ENCODE results near the gene SLC26A3.

The SLC26A3 gene

DNA sequence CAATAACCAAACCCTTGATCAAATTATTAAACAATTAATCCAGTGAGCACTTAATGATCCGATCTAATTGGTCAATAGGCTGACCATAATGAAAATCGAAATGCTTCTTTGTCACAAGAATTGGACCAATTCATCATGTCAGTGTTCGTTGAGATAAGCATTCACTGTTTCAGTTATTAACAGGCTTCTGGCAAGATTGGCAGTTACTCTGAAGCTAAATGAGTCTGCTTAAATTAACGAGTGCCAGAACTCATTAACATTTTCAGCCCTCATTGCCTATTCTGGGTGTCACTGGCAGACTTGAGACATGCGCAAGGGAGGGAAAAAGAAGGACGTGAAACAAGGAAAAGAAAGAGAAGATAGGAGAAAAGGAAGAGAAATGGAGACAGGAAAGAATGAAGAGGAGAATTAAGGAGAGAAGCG is 30.7 kb upstream of the SLC26A3 start:
- TF ChIP-seq, protein P1, sequence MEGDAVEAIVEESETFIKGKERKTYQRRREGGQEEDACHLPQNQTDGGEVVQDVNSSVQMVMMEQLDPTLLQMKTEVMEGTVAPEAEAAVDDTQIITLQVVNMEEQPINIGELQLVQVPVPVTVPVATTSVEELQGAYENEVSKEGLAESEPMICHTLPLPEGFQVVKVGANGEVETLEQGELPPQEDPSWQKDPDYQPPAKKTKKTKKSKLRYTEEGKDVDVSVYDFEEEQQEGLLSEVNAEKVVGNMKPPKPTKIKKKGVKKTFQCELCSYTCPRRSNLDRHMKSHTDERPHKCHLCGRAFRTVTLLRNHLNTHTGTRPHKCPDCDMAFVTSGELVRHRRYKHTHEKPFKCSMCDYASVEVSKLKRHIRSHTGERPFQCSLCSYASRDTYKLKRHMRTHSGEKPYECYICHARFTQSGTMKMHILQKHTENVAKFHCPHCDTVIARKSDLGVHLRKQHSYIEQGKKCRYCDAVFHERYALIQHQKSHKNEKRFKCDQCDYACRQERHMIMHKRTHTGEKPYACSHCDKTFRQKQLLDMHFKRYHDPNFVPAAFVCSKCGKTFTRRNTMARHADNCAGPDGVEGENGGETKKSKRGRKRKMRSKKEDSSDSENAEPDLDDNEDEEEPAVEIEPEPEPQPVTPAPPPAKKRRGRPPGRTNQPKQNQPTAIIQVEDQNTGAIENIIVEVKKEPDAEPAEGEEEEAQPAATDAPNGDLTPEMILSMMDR (IDR thresholded peaks at IDR 0.05; ENCODE audit: low read depth, low read length): no peak
- no peak overlapping the region for H3K4me3 ChIP-seq (ENCODE audit: low read depth, low read length)

DNA sequence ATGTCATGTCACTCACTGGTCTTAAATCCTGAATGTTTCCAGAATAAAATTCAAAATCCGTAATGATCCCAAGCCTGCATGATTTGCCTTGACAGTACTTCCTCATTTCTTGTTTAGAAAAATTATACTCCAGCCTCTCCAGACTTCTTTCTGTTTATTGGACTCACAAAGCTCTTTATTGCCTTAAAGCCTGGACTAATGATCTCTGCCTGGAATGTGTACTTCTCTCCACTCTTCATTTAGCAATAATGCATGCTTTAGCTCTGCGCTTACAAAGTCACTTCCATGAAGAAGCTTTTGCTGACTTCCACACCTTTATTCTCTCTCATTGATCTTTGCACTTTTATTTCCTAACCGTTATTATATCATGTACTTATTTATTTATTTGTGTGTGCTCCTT is 27.4 kb upstream of the SLC26A3 start:
- TF ChIP-seq, protein P1 (IDR thresholded peaks at IDR 0.05; ENCODE audit: low read depth, low read length): no peak
- no peak overlapping the region for H3K4me3 ChIP-seq (ENCODE audit: low read depth, low read length)

DNA sequence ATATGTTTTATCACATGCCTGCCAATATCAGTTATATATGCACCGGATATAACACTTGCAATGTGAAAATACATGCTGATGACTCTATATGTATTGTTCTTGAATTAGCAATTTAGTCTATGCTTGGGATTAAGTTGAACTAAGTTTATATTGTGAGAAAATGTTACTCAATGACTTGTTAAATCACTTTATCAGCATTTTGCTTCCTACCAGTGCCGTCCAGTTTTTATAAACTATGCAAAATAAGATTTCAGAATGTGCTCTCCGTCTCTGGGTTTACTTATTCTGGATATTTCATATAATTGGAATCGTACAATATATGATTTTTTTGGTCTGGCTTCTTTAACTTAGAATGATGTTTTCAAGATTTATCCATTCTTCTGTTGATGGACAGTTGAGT is 25.5 kb upstream of the SLC26A3 start:
- TF ChIP-seq, protein P1 (IDR thresholded peaks at IDR 0.05; ENCODE audit: low read depth, low read length): no peak
- H3K4me3 ChIP-seq (ENCODE audit: low read depth, low read length): no peak overlapping the region

DNA sequence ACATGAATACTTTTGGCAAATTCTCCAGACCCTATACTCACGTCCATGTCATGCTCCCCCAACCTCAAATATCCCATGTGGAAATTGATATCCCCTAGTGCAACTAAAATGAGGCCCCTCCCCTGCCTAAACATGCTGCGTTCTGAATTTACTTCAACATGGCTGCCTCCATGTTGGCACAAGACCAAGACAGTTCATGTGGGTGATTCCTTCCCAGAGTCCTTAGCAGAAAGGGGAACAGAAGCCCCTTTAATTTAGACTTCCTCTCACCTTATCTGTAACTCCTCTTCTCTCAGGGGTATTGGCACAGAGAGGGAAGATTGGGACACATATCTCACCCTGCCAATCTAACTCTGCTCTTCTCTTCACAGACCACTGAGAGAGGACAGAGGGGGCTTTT is 24.5 kb upstream of the SLC26A3 start:
- H3K4me3 ChIP-seq (ENCODE audit: low read depth, low read length): no peak overlapping the region

DNA sequence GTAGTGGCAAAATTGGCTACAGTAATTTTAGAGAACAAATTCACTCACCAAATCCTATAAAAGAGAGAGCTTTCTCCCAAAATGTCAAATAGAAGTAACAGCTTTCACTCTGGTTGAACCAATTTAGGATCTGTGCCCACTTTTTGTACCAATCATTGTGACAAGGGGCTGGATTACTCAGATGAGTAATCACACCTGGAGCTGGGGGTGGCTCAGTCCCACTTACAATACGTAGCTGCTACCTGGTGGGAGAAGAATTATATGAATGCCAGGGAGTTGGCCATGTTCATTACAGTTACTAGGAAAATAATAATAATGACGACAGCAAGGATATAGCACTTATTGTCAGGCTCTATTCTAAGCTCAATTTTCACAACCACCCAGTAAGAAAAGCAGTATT is 23.4 kb upstream of the SLC26A3 start:
- TF ChIP-seq, protein P1 (IDR thresholded peaks at IDR 0.05; ENCODE audit: low read depth, low read length): no peak
- no peak overlapping the region for H3K4me3 ChIP-seq (ENCODE audit: low read depth, low read length)

More for the DNA sequence above, 24.5 kb upstream of the SLC26A3 start:
- TF ChIP-seq, protein P1 (IDR thresholded peaks at IDR 0.05; ENCODE audit: low read depth, low read length): no peak

DNA sequence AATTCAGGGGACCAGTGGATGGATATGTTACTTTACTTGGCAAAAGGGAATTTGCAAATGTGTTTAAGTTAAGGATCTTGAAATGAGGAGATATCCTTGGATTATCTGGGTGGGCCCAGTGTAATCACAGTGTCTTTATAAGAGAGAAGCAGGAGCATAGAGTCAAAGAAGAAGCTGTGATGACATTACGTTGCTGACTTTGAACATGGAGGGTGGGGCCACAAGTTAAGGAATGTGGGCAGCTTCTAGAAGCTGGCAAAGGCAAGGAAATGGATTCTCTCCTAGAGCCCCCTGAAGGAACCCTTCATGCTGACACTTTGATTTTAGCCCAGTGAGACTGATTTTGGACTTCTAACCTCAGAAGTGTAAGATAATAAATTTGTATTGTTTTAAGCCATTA is 21.8 kb upstream of the SLC26A3 start:
- H3K4me3 ChIP-seq (ENCODE audit: low read depth, low read length): no peak overlapping the region
- TF ChIP-seq, protein P1 (IDR thresholded peaks at IDR 0.05; ENCODE audit: low read depth, low read length): no peak

DNA sequence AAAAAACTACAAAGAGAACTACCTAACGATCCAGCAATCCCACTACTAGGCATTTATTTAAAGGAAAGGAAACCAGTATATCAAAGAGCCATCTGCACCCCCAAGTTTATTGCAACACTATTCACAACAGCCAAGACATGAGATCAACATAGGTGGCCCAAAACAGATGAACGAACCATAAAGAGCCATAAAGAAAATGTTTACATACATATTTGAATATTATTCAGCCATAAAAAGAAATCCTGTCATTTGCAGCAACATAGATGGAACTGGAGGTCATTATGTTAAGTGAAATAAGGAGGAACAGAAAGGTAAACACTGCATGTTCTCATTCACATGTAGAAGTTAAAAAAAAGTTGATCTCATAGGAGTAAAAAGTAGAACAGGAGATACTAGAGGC is 15.6 kb upstream of the SLC26A3 start:
- no peak overlapping the region for H3K4me3 ChIP-seq (ENCODE audit: low read depth, low read length)
- TF ChIP-seq, protein P1 (IDR thresholded peaks at IDR 0.05; ENCODE audit: low read depth, low read length): no peak

All from WI38 (cell line).